HFF-Myc (cell line): ENCODE results near the gene LAMTOR3.

ENCODE experiments used
- DNase-seq: peaks from one replicate; pipeline ENCODE4 v3.0.0-alpha.2; 2011; ENCODE audit warnings: low read depth; ENCODE audit errors: extremely low read depth
- H3K4me3 ChIP-seq: replicated peaks from 2 replicates; pipeline ENCODE4 v1.5.1; 2011; ENCODE audit warnings: low read depth, mild to moderate bottlenecking, control low read depth, low read length
- TF ChIP-seq, protein P1 (sequence below): IDR thresholded peaks from 2 replicates; pipeline ENCODE4 v1.5.1; 2012; ENCODE audit warnings: mild to moderate bottlenecking, low read depth, low read length, control low read depth; ENCODE audit errors: missing control alignments

The LAMTOR3 gene

DNA sequence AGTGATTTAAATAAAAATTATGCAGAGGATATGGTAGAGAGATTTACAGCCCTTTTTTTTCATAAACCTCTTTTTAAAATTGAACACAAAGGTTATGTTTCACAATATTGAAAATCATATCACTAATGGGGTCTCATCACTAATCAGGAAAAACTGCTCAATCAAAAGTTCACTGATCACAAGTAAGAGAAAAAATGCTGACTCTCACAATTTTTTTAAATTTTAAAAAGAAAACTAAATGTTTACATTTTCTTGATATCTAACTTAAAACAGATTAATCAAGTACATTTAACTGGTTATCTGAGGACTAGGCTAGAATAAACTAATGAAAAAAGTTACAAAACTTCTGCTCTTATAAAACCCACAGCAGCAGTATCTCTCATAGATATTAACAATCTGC is 8.5 kb downstream of the LAMTOR3 start:
- DNase-seq: no peak
- TF ChIP-seq, protein P1, sequence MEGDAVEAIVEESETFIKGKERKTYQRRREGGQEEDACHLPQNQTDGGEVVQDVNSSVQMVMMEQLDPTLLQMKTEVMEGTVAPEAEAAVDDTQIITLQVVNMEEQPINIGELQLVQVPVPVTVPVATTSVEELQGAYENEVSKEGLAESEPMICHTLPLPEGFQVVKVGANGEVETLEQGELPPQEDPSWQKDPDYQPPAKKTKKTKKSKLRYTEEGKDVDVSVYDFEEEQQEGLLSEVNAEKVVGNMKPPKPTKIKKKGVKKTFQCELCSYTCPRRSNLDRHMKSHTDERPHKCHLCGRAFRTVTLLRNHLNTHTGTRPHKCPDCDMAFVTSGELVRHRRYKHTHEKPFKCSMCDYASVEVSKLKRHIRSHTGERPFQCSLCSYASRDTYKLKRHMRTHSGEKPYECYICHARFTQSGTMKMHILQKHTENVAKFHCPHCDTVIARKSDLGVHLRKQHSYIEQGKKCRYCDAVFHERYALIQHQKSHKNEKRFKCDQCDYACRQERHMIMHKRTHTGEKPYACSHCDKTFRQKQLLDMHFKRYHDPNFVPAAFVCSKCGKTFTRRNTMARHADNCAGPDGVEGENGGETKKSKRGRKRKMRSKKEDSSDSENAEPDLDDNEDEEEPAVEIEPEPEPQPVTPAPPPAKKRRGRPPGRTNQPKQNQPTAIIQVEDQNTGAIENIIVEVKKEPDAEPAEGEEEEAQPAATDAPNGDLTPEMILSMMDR: no peak

DNA sequence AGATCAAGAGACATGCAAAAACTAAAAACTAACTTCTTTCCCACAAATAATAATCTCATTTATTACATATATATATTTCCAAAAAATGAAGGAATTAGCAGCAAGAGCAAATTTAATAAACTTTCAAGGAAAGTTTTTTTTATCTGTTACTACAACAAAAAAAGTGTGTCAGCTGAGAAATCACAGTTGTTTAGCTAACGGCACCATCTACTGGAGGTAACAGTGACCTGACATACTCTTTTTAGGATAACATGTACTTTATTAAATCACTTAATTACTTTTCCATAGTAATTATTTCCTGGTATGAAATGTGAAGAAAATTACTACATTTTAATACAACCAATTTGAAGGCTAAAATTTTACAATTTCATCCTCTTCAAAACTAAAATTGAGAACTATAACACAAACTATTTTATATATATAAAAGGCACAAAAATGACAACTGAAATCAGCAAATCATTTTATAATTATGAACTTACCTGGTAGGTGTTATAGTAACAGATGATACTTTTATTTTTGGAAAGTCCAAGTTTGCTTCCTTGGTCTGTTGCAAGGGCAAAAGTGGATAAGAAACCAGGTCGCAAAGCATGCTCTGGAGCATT is 9.1 kb downstream of the LAMTOR3 start:
- no peak overlapping the region for H3K4me3 ChIP-seq
- DNase-seq: peak; percentile 16
- TF ChIP-seq, protein P1: peak; percentile 33

More for the DNA sequence above, 8.5 kb downstream of the LAMTOR3 start:
- H3K4me3 ChIP-seq: no peak overlapping the region

DNA sequence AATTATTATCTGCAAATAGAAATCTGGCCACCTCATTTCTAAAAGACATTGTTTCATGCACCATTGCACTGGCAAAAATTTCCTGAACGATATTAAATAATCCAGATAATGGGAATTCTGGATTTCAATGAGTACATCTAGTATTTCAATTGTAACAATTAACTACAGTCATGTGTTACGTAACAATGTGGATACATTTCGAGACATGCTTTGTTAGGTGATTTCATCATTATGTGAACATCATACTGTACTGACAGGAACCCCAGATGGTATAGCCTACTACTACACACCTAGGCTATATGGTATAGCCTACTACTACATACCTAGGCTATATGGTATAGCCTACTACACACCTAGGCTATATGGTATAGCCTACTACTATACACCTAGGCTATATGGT is 14.8 kb downstream of the LAMTOR3 start:
- no peak overlapping the region for H3K4me3 ChIP-seq
- DNase-seq: no peak
- TF ChIP-seq, protein P1: no peak

DNA sequence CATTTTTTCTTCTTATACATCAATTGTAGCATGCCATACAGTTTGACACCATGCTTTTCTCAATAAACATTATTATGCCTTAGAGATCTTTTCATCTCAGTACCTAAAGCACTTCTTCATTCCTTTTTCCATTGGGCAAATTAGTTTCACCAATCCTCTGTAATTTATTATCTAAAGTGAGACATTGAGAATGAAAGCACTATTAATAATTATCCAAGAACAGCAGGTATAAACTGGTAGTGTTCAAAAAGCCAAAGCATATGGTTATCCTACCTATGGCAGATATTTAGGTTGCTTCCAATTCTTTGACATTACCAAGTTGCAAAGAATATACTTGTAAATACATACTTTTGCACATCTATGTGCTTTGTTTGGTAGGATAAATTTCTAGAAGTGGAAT is 15.6 kb downstream of the LAMTOR3 start:
- TF ChIP-seq, protein P1: no peak
- DNase-seq: no peak
- no peak overlapping the region for H3K4me3 ChIP-seq

DNA sequence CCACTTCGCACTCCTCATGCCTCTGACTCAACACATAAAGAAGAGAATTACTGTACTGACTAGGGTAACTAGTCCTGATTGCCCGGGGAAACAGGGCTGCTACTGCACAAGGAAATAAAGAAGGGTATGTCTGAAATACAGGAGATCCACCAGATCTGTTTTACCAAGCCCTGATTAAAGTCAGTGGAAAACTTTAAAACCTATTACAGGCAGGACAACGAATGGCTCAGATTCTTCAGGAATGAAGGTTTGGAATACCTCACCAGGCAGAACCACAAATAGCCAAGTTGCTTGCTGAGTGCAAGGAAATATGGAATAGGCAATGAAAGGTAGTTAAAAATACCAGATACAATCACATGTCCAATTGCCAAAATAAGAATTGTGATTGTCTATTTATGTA is 17.3 kb downstream of the LAMTOR3 start:
- TF ChIP-seq, protein P1: no peak
- no peak for DNase-seq
- H3K4me3 ChIP-seq: no peak overlapping the region

DNA sequence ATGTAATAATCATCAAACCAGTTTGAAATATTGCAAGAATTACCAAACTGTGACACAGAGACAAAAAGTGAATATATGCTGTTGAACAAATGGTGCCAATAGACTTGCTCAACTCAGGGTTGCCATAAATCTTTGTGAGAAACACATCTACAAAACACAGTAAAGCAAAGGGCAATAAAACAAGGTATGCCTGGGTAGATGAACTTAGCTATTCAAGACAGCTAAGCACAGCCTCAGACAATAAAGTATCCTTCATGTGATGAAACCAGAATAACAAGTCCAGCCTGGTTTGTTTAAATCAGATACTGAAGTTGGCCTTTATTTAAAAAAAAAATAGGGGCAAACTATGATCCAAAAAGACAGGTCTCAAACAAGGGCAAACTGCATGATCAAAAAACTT is 19.2 kb downstream of the LAMTOR3 start:
- TF ChIP-seq, protein P1: no peak
- DNase-seq: no peak
- no peak overlapping the region for H3K4me3 ChIP-seq

DNA sequence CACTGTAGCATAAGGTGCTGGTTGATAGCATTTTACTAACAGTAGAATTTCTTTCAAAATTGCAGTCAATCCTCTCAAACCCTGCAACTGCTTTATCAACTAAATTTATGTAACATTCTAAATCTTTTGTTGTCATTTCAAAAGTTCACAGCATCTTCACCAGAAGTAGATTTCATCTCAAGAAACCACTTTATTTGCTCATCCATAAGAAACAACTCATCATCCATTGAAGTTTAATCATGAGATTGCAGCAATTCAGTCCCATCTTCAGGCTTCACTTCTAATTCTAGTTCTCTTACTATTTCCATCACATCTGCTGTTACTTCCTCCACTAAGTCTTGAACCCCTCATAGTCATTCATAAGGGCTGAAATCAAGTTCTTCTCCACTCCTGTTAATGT is 21.7 kb downstream of the LAMTOR3 start:
- DNase-seq: no peak
- no peak overlapping the region for H3K4me3 ChIP-seq
- TF ChIP-seq, protein P1: no peak
